Bronchial epithelial cell (primary cell): ENCODE measurements around the gene TMOD2. TPM values are rescaled to one million over a fixed set of nuclear protein-coding genes. Genes with fewer than 3 reads are reported as not detected.

Experiments
- DNase-seq: peaks from one replicate; pipeline ENCODE4 v3.0.0-alpha.2; 2010; ENCODE audit warnings: low read depth
- FAIRE-seq: peaks from 2 replicates; lab custom pipeline; 2011; peaks lifted over from hg19 to GRCh38; lab: Jason Lieb, UNC
- H3K27me3 ChIP-seq: 2 replicates; pipeline ENCODE4 v1.5.1; 2011; ENCODE audit warnings: low read length; ENCODE audit not compliant: control insufficient read depth, insufficient read depth
- H3K36me3 ChIP-seq: 2 replicates; pipeline ENCODE4 v1.5.1; 2011; ENCODE audit warnings: low read length; ENCODE audit not compliant: control insufficient read depth, insufficient read depth
- H3K4me3 ChIP-seq: 2 replicates; pipeline ENCODE4 v1.5.1; 2011; ENCODE audit warnings: mild to moderate bottlenecking, low read depth, low read length, control low read depth
- CTCF ChIP-seq: IDR thresholded peaks from 2 replicates; pipeline ENCODE4 v1.5.1; 2011; ENCODE audit warnings: mild to moderate bottlenecking, moderate library complexity, low read length, control low read depth, inconsistent platforms; ENCODE audit not compliant: insufficient read depth, severe bottlenecking
- total RNA-seq: library from RNA; depleted of rRNA; stranded (reverse); fragments of >200 nt; gene quantifications from 2 replicates; pipeline ENCODE4 v1.2.1, GENCODE V29; 2014

The TMOD2 gene
- total RNA-seq, 1 donor from 2014 or later, result 2.1 TPM

GRCh38 chr15:51751697-51752683 is 593 bp downstream of the TMOD2 start:
- H3K4me3 ChIP-seq, result peak overlapping the region; percentile 49
- DNase-seq (peak; percentile 44), FAIRE-seq (no peak)
- peaks cover 5% of the 10 kb centered on the region for H3K27me3 ChIP-seq
- no peak for TF ChIP-seq CTCF
- H3K36me3 ChIP-seq, result no peaks in the 10 kb centered on the region

DNA sequence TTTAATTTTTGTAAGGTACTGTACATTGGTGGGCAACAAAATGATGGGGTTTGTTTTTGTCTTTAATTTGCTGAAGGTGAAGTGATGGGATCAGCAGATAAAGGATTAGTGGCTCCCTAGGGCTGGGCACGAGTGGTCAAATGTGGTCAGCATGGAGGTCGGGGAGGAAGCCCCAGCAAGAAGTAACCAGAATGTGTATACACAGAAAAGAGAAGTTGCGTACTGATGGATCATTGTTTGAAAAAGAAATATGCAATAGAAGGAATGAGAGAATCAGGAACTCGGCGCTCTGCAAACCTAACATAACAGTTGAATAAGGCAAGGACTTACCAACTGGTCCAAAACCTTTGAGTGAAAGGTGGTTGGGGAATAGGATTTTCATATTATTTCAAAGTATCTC is 1.5 kb downstream of the TMOD2 start:
- H3K36me3 ChIP-seq, result no peaks in the 10 kb centered on the region
- DNase-seq, result no peak
- no peak overlapping the region for H3K4me3 ChIP-seq
- no peak for FAIRE-seq
- peaks cover 5% of the 10 kb centered on the region for H3K27me3 ChIP-seq
- TF ChIP-seq CTCF, result no peak

GRCh38 chr15:51754267-51754666 is 2.9 kb downstream of the TMOD2 start:
- DNase-seq, result no peak
- Histone ChIP-seq H3K4me3 (no peak overlapping the region), H3K36me3 (no peaks in the 10 kb centered on the region), H3K27me3 (peaks cover 5% of the 10 kb centered on the region)
- no peak for TF ChIP-seq CTCF
- FAIRE-seq, result no peak

- no peak overlapping the region for H3K4me3 ChIP-seq
- H3K27me3 ChIP-seq, result no peaks in the 10 kb centered on the region
- DNase-seq (no peak), FAIRE-seq (no peak)
- TF ChIP-seq CTCF, result no peak
- H3K36me3 ChIP-seq, result no peaks in the 10 kb centered on the region
These were observed 4.4 kb downstream of the TMOD2 start for GRCh38 chr15:51755790-51756189.

GRCh38 chr15:51756482-51756881 is 5.1 kb downstream of the TMOD2 start:
- DNase-seq (no peak), FAIRE-seq (no peak)
- Histone ChIP-seq H3K4me3 (no peak overlapping the region), H3K27me3 (no peaks in the 10 kb centered on the region), H3K36me3 (no peaks in the 10 kb centered on the region)
- TF ChIP-seq CTCF, result no peak
